IPS DF 4.7 (cell line): ENCODE results near the gene SLC6A12.
"Not testable (repeated sequence)": the region's sequence is repeated elsewhere in the genome, so short reads cannot be mapped to it uniquely, and the experiment has no call there.

ENCODE experiments used
- DNase-seq: peaks from one replicate; pipeline ENCODE4 v3.0.0-alpha.2; 2013; ENCODE audit warnings: low spot score; ENCODE audit errors: extremely low read depth

The SLC6A12 gene

GRCh38 chr12:217029-217428, 3.1 kb upstream of the SLC6A12 start:
- not testable (repeated sequence) for DNase-seq

GRCh38 chr12:215116-215515, 1.2 kb upstream of the SLC6A12 start:
- no peak for DNase-seq

- DNase-seq, result no peak
These were observed 427 bp downstream of the SLC6A12 start for GRCh38 chr12:213527-213932.

GRCh38 chr12:212715-213526, 1.0 kb downstream of the SLC6A12 start:
- DNase-seq, result no peak

GRCh38 chr12:212415-212714, 1.6 kb downstream of the SLC6A12 start:
- DNase-seq, result no peak

GRCh38 chr12:211639-212414, 2.1 kb downstream of the SLC6A12 start:
- DNase-seq, result no peak

GRCh38 chr12:211142-211465, 2.9 kb downstream of the SLC6A12 start:
- DNase-seq, result no peak

GRCh38 chr12:210277-211141, 3.4 kb downstream of the SLC6A12 start:
- no peak for DNase-seq

GRCh38 chr12:209851-210250, 4.1 kb downstream of the SLC6A12 start:
- no peak for DNase-seq

- DNase-seq, result no peak
These were observed 4.7 kb downstream of the SLC6A12 start for GRCh38 chr12:209246-209645.

GRCh38 chr12:208813-209212, 5.1 kb downstream of the SLC6A12 start:
- no peak for DNase-seq

- no peak for DNase-seq
These were observed 6.2 kb downstream of the SLC6A12 start for GRCh38 chr12:207804-208203.

GRCh38 chr12:206746-207440, 7.1 kb downstream of the SLC6A12 start:
- no peak for DNase-seq

- DNase-seq, result no peak
These were observed 8.9 kb downstream of the SLC6A12 start for GRCh38 chr12:205026-205425.

GRCh38 chr12:204261-204678, 9.7 kb downstream of the SLC6A12 start:
- no peak for DNase-seq

GRCh38 chr12:203462-204260, 10.3 kb downstream of the SLC6A12 start:
- no peak for DNase-seq

- no peak for DNase-seq
These were observed 10.9 kb downstream of the SLC6A12 start for GRCh38 chr12:203074-203461.

- DNase-seq, result no peak
These were observed 11.8 kb downstream of the SLC6A12 start for GRCh38 chr12:202081-202731.

GRCh38 chr12:201361-201760, 12.6 kb downstream of the SLC6A12 start:
- no peak for DNase-seq

GRCh38 chr12:198705-199104, 15.3 kb downstream of the SLC6A12 start:
- no peak for DNase-seq
